Neural progenitor cell (in vitro differentiated cells): Measurements from ENCODE around the gene HILPDA. TPM values are rescaled to one million over a fixed set of nuclear protein-coding genes. Genes with fewer than 3 reads are reported as not detected.
"Not testable (repeated sequence)": the region's sequence is repeated elsewhere in the genome, so short reads cannot be mapped to it uniquely, and the experiment has no call there.

Experiments used
- DNase-seq: peaks from one replicate; pipeline ENCODE4 v3.0.0-alpha.2; 2016; ENCODE audit warnings: low spot score
- H2AFZ ChIP-seq: fragments of 200-600 bp; sonication (generic); replicated peaks from 2 replicates; pipeline ENCODE4 v1.6.1; 2016; ENCODE audit warnings: antibody characterized with exemption
- H3F3A ChIP-seq: fragments of 200-600 bp; sonication (generic); 2 replicates; pipeline ENCODE4 v1.6.1; 2016; ENCODE audit warnings: antibody characterized with exemption, low read depth
- H3K27ac ChIP-seq: fragments of 200-600 bp; sonication (generic); 2 replicates; pipeline ENCODE4 v1.5.1; 2016; ENCODE audit warnings: mild to moderate bottlenecking
- H3K27me3 ChIP-seq: fragments of 200-600 bp; sonication (generic); 2 replicates; pipeline ENCODE4 v1.6.1; 2016; ENCODE audit warnings: mild to moderate bottlenecking, moderate library complexity
- H3K36me3 ChIP-seq: fragments of 200-600 bp; sonication (generic); 2 replicates; pipeline ENCODE4 v1.5.1; 2016
- H3K4me1 ChIP-seq: fragments of 200-600 bp; sonication (generic); 2 replicates; pipeline ENCODE4 v1.6.1; 2016; ENCODE audit warnings: mixed run types
- H3K4me2 ChIP-seq: fragments of 200-600 bp; sonication (generic); 2 replicates; pipeline ENCODE4 v1.6.1; 2016
- H3K4me3 ChIP-seq: fragments of 200-600 bp; sonication (generic); 2 replicates; pipeline ENCODE4 v1.5.1; 2016
- H3K79me2 ChIP-seq: fragments of 200-600 bp; sonication (generic); 2 replicates; pipeline ENCODE4 v1.6.1; 2016; ENCODE audit warnings: low read depth
- H3K9ac ChIP-seq: fragments of 200-600 bp; sonication (generic); 2 replicates; pipeline ENCODE4 v1.6.1; 2016
- H3K9me3 ChIP-seq: fragments of 200-600 bp; sonication (generic); 2 replicates; pipeline ENCODE4 v1.5.1; 2016; ENCODE audit warnings: low read depth
- H4K20me1 ChIP-seq: fragments of 200-600 bp; sonication (generic); 2 replicates; pipeline ENCODE4 v1.6.1; 2016; ENCODE audit warnings: low read depth
- H3K27ac Mint-ChIP-seq: 3 replicates; pipeline ENCODE4 v1.8.0; 2021; ENCODE audit warnings: mixed read lengths
- H3K27me3 Mint-ChIP-seq: 2 replicates; pipeline ENCODE4 v1.8.0; 2022; ENCODE audit warnings: low read depth, mild to moderate bottlenecking, inconsistent platforms, moderate library complexity, mixed read lengths; ENCODE audit not compliant: insufficient read depth
- H3K36me3 Mint-ChIP-seq: 3 replicates; pipeline ENCODE4 v1.8.0; 2021; ENCODE audit warnings: mixed read lengths
- H3K4me1 Mint-ChIP-seq: 3 replicates; pipeline ENCODE4 v1.8.0; 2021; ENCODE audit warnings: mixed read lengths
- H3K4me3 Mint-ChIP-seq: 3 replicates; pipeline ENCODE4 v1.8.0; 2021; ENCODE audit warnings: mild to moderate bottlenecking, moderate library complexity, mixed read lengths
- H3K9me3 Mint-ChIP-seq: 3 replicates; pipeline ENCODE4 v1.8.0; 2020; ENCODE audit warnings: mixed read lengths
- CTCF ChIP-seq: fragments of 200-600 bp; sonication (generic); IDR thresholded peaks from 2 replicates; pipeline ENCODE4 v1.5.1; 2017; ENCODE audit warnings: antibody characterized with exemption, mild to moderate bottlenecking
- EZH2 ChIP-seq: fragments of 200-600 bp; sonication (generic); IDR thresholded peaks from 2 replicates; pipeline ENCODE4 v1.6.1; 2017; ENCODE audit warnings: antibody characterized with exemption, mild to moderate bottlenecking, moderate library complexity
- EZH2phosphoT487 ChIP-seq: fragments of 200-600 bp; sonication (generic); IDR thresholded peaks from 2 replicates; pipeline ENCODE4 v1.6.1; 2017; ENCODE audit warnings: antibody characterized with exemption
- total RNA-seq: library from RNA; depleted of rRNA; stranded (reverse); fragments of >200 nt; gene quantifications from 2 replicates; pipeline ENCODE4 v1.2.3, GENCODE V29; 2015; ENCODE audit warnings: low replicate concordance

HILPDA gene
- total RNA-seq, 1 donor from 2014 or later = 53.9 TPM

- Histone ChIP-seq H4K20me1 (peaks cover 45% of the 10 kb centered on the region), H3K9ac (peak overlapping the region; percentile 79), H3F3A (peaks cover 49% of the 10 kb centered on the region), H3K36me3 (peaks cover 3% of the 10 kb centered on the region), H3K9me3 (no peaks in the 10 kb centered on the region), H3K4me3 (peak overlapping the region; percentile 80), H3K27ac (no peak overlapping the region), H3K4me1 (peaks cover 22% of the 10 kb centered on the region), H3K27me3 (no peaks in the 10 kb centered on the region), H3K4me2 (peak overlapping the region; percentile 92), H2AFZ (peak overlapping the region; percentile 35), H3K79me2 (peaks cover 57% of the 10 kb centered on the region)
- TF ChIP-seq EZH2 (no peak), EZH2phosphoT487 (no peak), CTCF (no peak)
- Mint-ChIP-seq H3K9me3 (no peaks in the 10 kb centered on the region), H3K36me3 (peaks cover 15% of the 10 kb centered on the region), H3K27ac (peak overlapping the region; percentile 83), H3K4me3 (peak overlapping the region; percentile 95), H3K27me3 (peaks cover 8% of the 10 kb centered on the region), H3K4me1 (peaks cover 53% of the 10 kb centered on the region)
- no peak for DNase-seq
Observed at GRCh38 chr7:128456255-128456725, 612 bp downstream of the HILPDA start.

GRCh38 chr7:128457385-128457784, 1.7 kb downstream of the HILPDA start:
- peak overlapping the region; percentile 37 for H3K27ac Mint-ChIP-seq
- peaks cover 45% of the 10 kb centered on the region for H4K20me1 ChIP-seq

GRCh38 chr7:128458956-128459355, 3.3 kb downstream of the HILPDA start:
- peak overlapping the region; percentile 92 for H3K4me2 ChIP-seq
- Mint-ChIP-seq H3K36me3 (peaks cover 24% of the 10 kb centered on the region), H3K9me3 (no peaks in the 10 kb centered on the region), H3K27me3 (peaks cover 4% of the 10 kb centered on the region), H3K4me3 (no peak overlapping the region), H3K4me1 (peaks cover 50% of the 10 kb centered on the region), H3K27ac (no peak overlapping the region)
- H3K36me3 ChIP-seq = peaks cover 3% of the 10 kb centered on the region
- peaks cover 18% of the 10 kb centered on the region for H3K4me1 ChIP-seq
- H3K27ac ChIP-seq = no peak overlapping the region
- peaks cover 45% of the 10 kb centered on the region for H4K20me1 ChIP-seq
- peaks cover 74% of the 10 kb centered on the region for H3K79me2 ChIP-seq
- H3F3A ChIP-seq = peaks cover 44% of the 10 kb centered on the region
- no peak overlapping the region for H2AFZ ChIP-seq
- no peak for DNase-seq
- no peaks in the 10 kb centered on the region for H3K9me3 ChIP-seq
- no peaks in the 10 kb centered on the region for H3K27me3 ChIP-seq
- no peak overlapping the region for H3K9ac ChIP-seq
- TF ChIP-seq EZH2phosphoT487 = no peak
- TF ChIP-seq CTCF = no peak
- no peak for TF ChIP-seq EZH2
- H3K4me3 ChIP-seq = peak overlapping the region; percentile 80

More at GRCh38 chr7:128457385-128457784, 1.7 kb downstream of the HILPDA start:
- peaks cover 22% of the 10 kb centered on the region for H3K4me1 ChIP-seq
- not testable (repeated sequence) for H3K27ac ChIP-seq, H2AFZ ChIP-seq, H3K9me3 ChIP-seq, DNase-seq, H3K9me3 Mint-ChIP-seq, H3K27me3 ChIP-seq, H3K36me3 ChIP-seq, H3K27me3 Mint-ChIP-seq, H3K9ac ChIP-seq
- H3K79me2 ChIP-seq = peaks cover 68% of the 10 kb centered on the region
- H3K4me3 ChIP-seq = peak overlapping the region; percentile 80
- peaks cover 49% of the 10 kb centered on the region for H3F3A ChIP-seq
- peak overlapping the region; percentile 92 for H3K4me2 ChIP-seq
- Mint-ChIP-seq H3K36me3 (peaks cover 16% of the 10 kb centered on the region), H3K4me1 (peaks cover 53% of the 10 kb centered on the region), H3K4me3 (peak overlapping the region; percentile 95)

- H3K36me3 ChIP-seq = peaks cover 3% of the 10 kb centered on the region
- H2AFZ ChIP-seq = no peak overlapping the region
- H3K27me3 Mint-ChIP-seq = peaks cover 4% of the 10 kb centered on the region
- no peak overlapping the region for H3K27ac Mint-ChIP-seq
- no peak overlapping the region for H3K9ac ChIP-seq
- peaks cover 26% of the 10 kb centered on the region for H3K36me3 Mint-ChIP-seq
- no peak overlapping the region for H3K27ac ChIP-seq
- H4K20me1 ChIP-seq = peaks cover 45% of the 10 kb centered on the region
- H3F3A ChIP-seq = peaks cover 39% of the 10 kb centered on the region
- H3K4me3 Mint-ChIP-seq = peak overlapping the region; percentile 19
- H3K27me3 ChIP-seq = no peaks in the 10 kb centered on the region
- peak overlapping the region; percentile 92 for H3K4me2 ChIP-seq
- H3K9me3 ChIP-seq = no peaks in the 10 kb centered on the region
- no peaks in the 10 kb centered on the region for H3K9me3 Mint-ChIP-seq
- peaks cover 74% of the 10 kb centered on the region for H3K79me2 ChIP-seq
- H3K4me1 Mint-ChIP-seq = peaks cover 45% of the 10 kb centered on the region
- H3K4me1 ChIP-seq = peaks cover 15% of the 10 kb centered on the region
- TF ChIP-seq EZH2 = no peak
- peak; percentile 85 for TF ChIP-seq CTCF
- DNase-seq = peak; percentile 81
- peak overlapping the region; percentile 80 for H3K4me3 ChIP-seq
Observed at GRCh38 chr7:128459394-128459878, 3.8 kb downstream of the HILPDA start.
